Neuronal stem cell (in vitro differentiated cells): Measurements from ENCODE around the gene HEPACAM2.

Experiments used
- DNase-seq: peaks from one replicate; pipeline ENCODE4 v3.0.0-alpha.2; 2013; ENCODE audit warnings: low spot score
- H2AFZ ChIP-seq: one replicate; pipeline ENCODE4 v1.6.1; 2013; ENCODE audit warnings: mild to moderate bottlenecking, low read length, inconsistent platforms
- H2AK5ac ChIP-seq: 2 replicates; pipeline ENCODE4 v1.6.1; 2013; ENCODE audit warnings: low read depth, mild to moderate bottlenecking, inconsistent platforms, low read length, moderate library complexity, mixed read lengths
- H2BK120ac ChIP-seq: 2 replicates; pipeline ENCODE4 v1.6.1; 2013; ENCODE audit warnings: low read depth, mild to moderate bottlenecking, inconsistent platforms, low read length, moderate library complexity, mixed read lengths
- H2BK12ac ChIP-seq: one replicate; pipeline ENCODE4 v1.6.1; 2013; ENCODE audit warnings: low read length, inconsistent platforms
- H2BK15ac ChIP-seq: 2 replicates; pipeline ENCODE4 v1.6.1; 2013; ENCODE audit warnings: mild to moderate bottlenecking, low read length, inconsistent platforms, mixed read lengths
- H2BK5ac ChIP-seq: one replicate; pipeline ENCODE4 v1.6.1; 2013; ENCODE audit warnings: inconsistent platforms, mild to moderate bottlenecking, low read length, moderate library complexity
- H3K14ac ChIP-seq: one replicate; pipeline ENCODE4 v1.6.1; 2013; ENCODE audit warnings: low read length, inconsistent platforms
- H3K18ac ChIP-seq: 2 replicates; pipeline ENCODE4 v1.6.1; 2013; ENCODE audit warnings: low read length, inconsistent platforms
- H3K23ac ChIP-seq: 2 replicates; pipeline ENCODE4 v1.6.1; 2013; ENCODE audit warnings: low read depth, mild to moderate bottlenecking, mixed read lengths, low read length, inconsistent platforms; ENCODE audit not compliant: poor library complexity
- H3K27ac ChIP-seq: replicated peaks from 3 replicates; pipeline ENCODE4 v1.5.1; 2013; ENCODE audit warnings: low read length, inconsistent platforms
- H3K27me3 ChIP-seq, 3 experiments: 2 replicates each; pipeline ENCODE4 v1.6.1; 2013; ENCODE audit warnings: low read length in 3 of 3, mild to moderate bottlenecking in 2 of 3, inconsistent platforms in 1 of 3, low read depth in 1 of 3, mixed read lengths in 1 of 3, moderate library complexity in 1 of 3; ENCODE audit not compliant: control insufficient read depth in 3 of 3, insufficient read depth in 3 of 3
- H3K36me3 ChIP-seq, 2 donors: replicated peaks in 1 of 2; 2 replicates each; pipeline ENCODE4 v1.6.1; 2013; ENCODE audit warnings: low read length in 2 of 2; ENCODE audit not compliant: control insufficient read depth in 2 of 2, insufficient read depth in 2 of 2
- H3K4ac ChIP-seq: 2 replicates; pipeline ENCODE4 v1.6.1; 2013; ENCODE audit warnings: inconsistent platforms, mild to moderate bottlenecking, low read length, moderate library complexity
- H3K4me1 ChIP-seq, 2 donors: 1 replicate in 1 of 2; 2 replicates in 1 of 2; pipeline ENCODE4 v1.6.1; 2013; ENCODE audit warnings: low read length in 2 of 2, low read depth in 1 of 2; ENCODE audit not compliant: control insufficient read depth in 2 of 2, insufficient read depth in 1 of 2
- H3K4me2 ChIP-seq: one replicate; pipeline ENCODE4 v1.6.1; 2013; ENCODE audit warnings: mild to moderate bottlenecking, low read length, inconsistent platforms; ENCODE audit not compliant: insufficient read depth, poor library complexity, severe bottlenecking
- H3K4me3 ChIP-seq, 2 donors: 2 replicates each; pipeline ENCODE4 v1.5.1; 2013; ENCODE audit warnings: low read length in 2 of 2, mild to moderate bottlenecking in 2 of 2, inconsistent platforms in 1 of 2, moderate library complexity in 1 of 2
- H3K79me1 ChIP-seq: one replicate; pipeline ENCODE4 v1.6.1; 2013; ENCODE audit warnings: low read depth, mild to moderate bottlenecking, inconsistent platforms, low read length, moderate library complexity
- H3K9ac ChIP-seq: one replicate; pipeline ENCODE4 v1.6.1; 2013; ENCODE audit warnings: mild to moderate bottlenecking, low read depth, low read length, inconsistent platforms; ENCODE audit not compliant: poor library complexity
- H3K9me3 ChIP-seq, 2 donors: replicated peaks in 1 of 2; 2 replicates each; pipeline versions ENCODE3 to v1.6.1; 2013; ENCODE audit warnings: low read length in 2 of 2, mild to moderate bottlenecking in 2 of 2, inconsistent platforms in 1 of 2, low read depth in 1 of 2, mixed read lengths in 1 of 2, moderate library complexity in 1 of 2; ENCODE audit not compliant: control insufficient read depth in 2 of 2, insufficient read depth in 1 of 2
- H4K8ac ChIP-seq: one replicate; pipeline ENCODE4 v1.6.1; 2013; ENCODE audit warnings: low read depth, mild to moderate bottlenecking, inconsistent platforms, low read length, moderate library complexity
- H4K91ac ChIP-seq: one replicate; pipeline ENCODE4 v1.6.1; 2013; ENCODE audit warnings: low read length, low read depth, mild to moderate bottlenecking, inconsistent platforms; ENCODE audit not compliant: poor library complexity
- WGBS, 2 donors: extraction: QIAGEN DNeasy Blood & Tissue Kit; methylation state at CpG; one replicate each; pipeline ENCODE4 v1.1.7; 2013; ENCODE audit warnings: missing lambda C conversion rate in 2 of 2, mixed read lengths in 1 of 2; ENCODE audit not compliant: insufficient read length in 2 of 2, insufficient replicate concordance in 1 of 2; ENCODE audit errors: extremely low coverage in 2 of 2; 5-methylcytosine and 5-hydroxymethylcytosine counted together

HEPACAM2 gene

DNA sequence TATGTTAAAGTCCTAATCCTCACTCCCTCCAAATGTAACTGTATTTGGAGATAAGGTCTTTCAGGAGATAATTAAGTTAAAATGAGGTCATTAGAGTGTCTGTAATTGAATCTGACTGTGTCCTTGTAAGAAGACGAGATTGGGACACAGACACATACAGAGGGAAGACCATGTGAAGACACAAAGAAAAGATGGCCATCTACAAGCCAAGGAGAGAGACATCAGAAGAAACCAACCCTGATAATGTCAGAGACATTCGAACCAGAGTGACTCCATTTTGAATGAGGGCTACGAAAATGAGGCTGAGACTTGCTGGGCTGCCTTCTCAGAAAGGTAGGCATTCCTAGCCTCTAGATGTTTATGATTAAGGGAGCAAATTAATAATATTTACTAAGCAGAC is 77.5 kb downstream of the HEPACAM2 start:
- Histone ChIP-seq H2BK5ac (no peak overlapping the region), H3K79me1 (no peaks in the 10 kb centered on the region), H3K4me2 (no peak overlapping the region), H3K27ac (no peak overlapping the region), H3K14ac (no peak overlapping the region), H3K4ac (no peak overlapping the region), H2BK15ac (no peak overlapping the region), H3K9ac (no peak overlapping the region), H3K4me1 (peaks cover 0 to 6% of the 10 kb centered on the region in 2 donors), H2AFZ (no peak overlapping the region), H3K9me3 (no peaks in the 10 kb centered on the region), H3K4me3 (no peak overlapping the region), H3K36me3 (no peaks in the 10 kb centered on the region), H3K18ac (no peak overlapping the region), H3K23ac (no peak overlapping the region), H4K91ac (no peak overlapping the region), H2AK5ac (no peak overlapping the region), H2BK12ac (no peak overlapping the region), H3K27me3 (peaks cover 0 to 10% (median 0%) of the 10 kb centered on the region in 3 experiments), H4K8ac (no peak overlapping the region), H2BK120ac (no peak overlapping the region)
- no peak for DNase-seq
- no CpG with 5 or more reads among the region's 3 CpGs for WGBS, 2 donors

- H3K14ac ChIP-seq = no peak within 1 kb of the TSS
- peaks cover 0 to 6% of the 10 kb centered on the region in 2 donors for H3K4me1 ChIP-seq
- peak within 1 kb of the TSS; percentile 30 for H2AFZ ChIP-seq
- H3K4me2 ChIP-seq = no peak within 1 kb of the TSS
- H2BK12ac ChIP-seq = no peak within 1 kb of the TSS
- no peak within 1 kb of the TSS for H3K4ac ChIP-seq
- no peak within 1 kb of the TSS for H3K18ac ChIP-seq
- H4K8ac ChIP-seq = no peak within 1 kb of the TSS
- H3K36me3 ChIP-seq = no peaks in the 10 kb centered on the region
- H3K4me3 ChIP-seq = no peak within 1 kb of the TSS
- no peak within 1 kb of the TSS for H2AK5ac ChIP-seq
- no peak within 1 kb of the TSS for H3K23ac ChIP-seq
- no peak within 1 kb of the TSS for H2BK5ac ChIP-seq
- no CpG with 5 or more reads among the region's 2 CpGs for WGBS, 2 donors
- H2BK120ac ChIP-seq = no peak within 1 kb of the TSS
- no peaks in the 10 kb centered on the region for H3K79me1 ChIP-seq
- H4K91ac ChIP-seq = no peak within 1 kb of the TSS
- no peaks in the 10 kb centered on the region for H3K9me3 ChIP-seq
- H3K9ac ChIP-seq = no peak within 1 kb of the TSS
- no peak for DNase-seq
- H3K27ac ChIP-seq = no peak within 1 kb of the TSS
- peaks cover 0 to 4% (median 0%) of the 10 kb centered on the region in 3 experiments for H3K27me3 ChIP-seq
- no peak within 1 kb of the TSS for H2BK15ac ChIP-seq
These were observed 78.1 kb downstream of the HEPACAM2 start, which contains the start of gene SAMD9L for GRCh38 chr7:93148144-93148543. SAMD9L (minus strand) TSS chr7:93148385; CDS start chr7:93135971, 12,414 bp downstream.

DNA sequence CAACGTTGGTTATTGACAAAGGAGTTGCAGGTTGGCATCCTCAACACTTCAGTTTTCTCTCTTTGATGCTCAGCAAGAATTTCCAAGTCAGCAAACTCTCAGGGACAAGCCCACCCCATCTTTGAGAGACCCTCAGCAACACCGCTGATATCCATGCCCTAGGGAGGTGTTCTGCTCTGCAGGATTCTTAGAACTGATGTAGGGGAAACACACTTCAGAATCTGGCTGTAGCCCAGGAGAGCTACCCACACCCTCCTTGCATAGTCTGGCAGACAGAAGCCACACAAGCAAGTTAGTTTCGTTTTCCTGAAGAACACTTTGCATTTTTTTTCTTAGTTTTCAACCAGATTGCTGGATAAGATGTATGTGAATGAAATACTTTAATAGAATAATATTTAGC is 78.9 kb downstream of the HEPACAM2 start:
- Histone ChIP-seq H3K27me3 (peaks cover 0 to 3% (median 0%) of the 10 kb centered on the region in 3 experiments), H3K4me2 (no peak overlapping the region), H3K4me1 (peaks cover 0 to 6% of the 10 kb centered on the region in 2 donors), H4K91ac (no peak overlapping the region), H2AK5ac (no peak overlapping the region), H3K36me3 (no peaks in the 10 kb centered on the region), H2BK15ac (no peak overlapping the region), H3K18ac (no peak overlapping the region), H3K4me3 (no peak overlapping the region), H2AFZ (peak overlapping the region; percentile 1), H3K23ac (no peak overlapping the region), H2BK120ac (no peak overlapping the region), H3K9me3 (no peaks in the 10 kb centered on the region), H2BK12ac (no peak overlapping the region), H3K27ac (no peak overlapping the region), H4K8ac (no peak overlapping the region), H3K79me1 (no peaks in the 10 kb centered on the region), H3K9ac (no peak overlapping the region), H3K14ac (no peak overlapping the region), H2BK5ac (no peak overlapping the region), H3K4ac (no peak overlapping the region)
- DNase-seq = no peak
- no CpG with 5 or more reads among the region's 3 CpGs for WGBS, 2 donors

DNA sequence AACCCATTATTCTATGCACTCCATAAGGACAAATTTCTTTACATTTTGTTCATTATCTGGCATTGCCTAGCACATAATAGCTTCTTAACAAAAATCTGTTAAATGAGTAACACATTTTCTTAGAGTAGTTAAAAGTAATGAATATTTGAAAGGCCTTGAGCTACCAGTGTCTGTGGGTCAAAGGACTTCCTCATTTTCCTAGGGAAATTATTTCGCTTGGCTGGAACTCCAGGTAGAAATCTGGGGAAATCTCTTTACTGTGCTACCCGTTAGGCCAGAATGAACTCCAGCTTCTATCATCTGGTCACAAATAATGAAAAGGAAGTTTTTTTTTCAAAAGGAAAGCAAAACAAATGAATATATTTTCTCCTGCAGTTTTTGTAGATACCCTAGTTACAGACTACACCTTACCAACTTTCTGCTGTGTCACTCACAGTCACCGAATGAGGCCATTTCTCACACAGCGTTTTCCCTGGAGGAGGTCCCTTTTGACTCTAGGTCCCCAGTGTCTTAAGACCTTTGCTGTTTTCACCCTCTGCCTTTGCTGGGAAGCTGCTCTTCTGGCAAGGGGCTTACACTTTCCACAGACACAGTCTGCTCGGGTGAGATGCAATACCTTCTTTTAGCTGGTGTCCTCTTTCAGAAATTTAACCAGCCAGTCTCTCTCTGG is 79.7 kb downstream of the HEPACAM2 start:
- Histone ChIP-seq H3K36me3 (no peaks in the 10 kb centered on the region), H3K4ac (no peak overlapping the region), H3K14ac (no peak overlapping the region), H3K27me3 (peaks cover 0 to 3% (median 0%) of the 10 kb centered on the region in 3 experiments), H3K79me1 (no peaks in the 10 kb centered on the region), H2AFZ (no peak overlapping the region), H3K9me3 (no peaks in the 10 kb centered on the region), H3K4me1 (peaks cover 0 to 6% of the 10 kb centered on the region in 2 donors), H4K8ac (no peak overlapping the region), H2BK15ac (no peak overlapping the region), H2BK5ac (no peak overlapping the region), H2AK5ac (no peak overlapping the region), H3K23ac (no peak overlapping the region), H3K27ac (no peak overlapping the region), H4K91ac (no peak overlapping the region), H3K18ac (no peak overlapping the region), H3K4me2 (no peak overlapping the region), H2BK12ac (no peak overlapping the region), H3K9ac (no peak overlapping the region), H2BK120ac (no peak overlapping the region), H3K4me3 (no peak overlapping the region)
- WGBS, 2 donors = no CpG with 5 or more reads among the region's 5 CpGs
- no peak for DNase-seq
